CD14-positive monocyte (primary cell): ENCODE results near the gene LMX1B. TPM values are rescaled to one million over a fixed set of nuclear protein-coding genes. Genes with fewer than 3 reads are reported as not detected.

Experiments used
- DNase-seq, 3 donors: peaks; one replicate each; pipeline ENCODE4 v3.0.0-alpha.2; 2011 to 2022
- H2AFZ ChIP-seq: 2 replicates; pipeline ENCODE4 v1.6.0; 2012; ENCODE audit warnings: mild to moderate bottlenecking, low read depth, low read length, inconsistent platforms; ENCODE audit not compliant: insufficient read depth, poor library complexity, severe bottlenecking
- H3K27ac ChIP-seq, 2 donors: 1 replicate in 1 of 2; 2 replicates in 1 of 2; pipeline ENCODE4 v1.5.1; 2012 to 2013; ENCODE audit warnings: low read length in 2 of 2, control low read depth in 1 of 2, inconsistent platforms in 1 of 2, low read depth in 1 of 2, mild to moderate bottlenecking in 1 of 2
- H3K27me3 ChIP-seq, 2 donors: one replicate each; pipeline versions ENCODE4 v1.6.0 to v1.6.1; 2011 to 2013; ENCODE audit warnings: low read length in 2 of 2; ENCODE audit not compliant: control insufficient read depth in 2 of 2, insufficient read depth in 2 of 2
- H3K36me3 ChIP-seq, 2 donors: replicated peaks in 1 of 2; 1 replicate in 1 of 2; 2 replicates in 1 of 2; pipeline versions ENCODE4 v1.5.1 to v1.6.1; 2012 to 2013; ENCODE audit warnings: low read length in 2 of 2, control low read depth in 1 of 2, inconsistent platforms in 1 of 2, mild to moderate bottlenecking in 1 of 2; ENCODE audit not compliant: insufficient read depth in 2 of 2, control insufficient read depth in 1 of 2
- H3K4me1 ChIP-seq, 2 donors: 1 replicate in 1 of 2; 2 replicates in 1 of 2; pipeline versions ENCODE4 v1.5.1 to v1.6.1; 2012 to 2013; ENCODE audit warnings: low read length in 2 of 2, control low read depth in 1 of 2, inconsistent platforms in 1 of 2, mild to moderate bottlenecking in 1 of 2, moderate library complexity in 1 of 2; ENCODE audit not compliant: insufficient read depth in 2 of 2, control insufficient read depth in 1 of 2
- H3K4me2 ChIP-seq: replicated peaks from 2 replicates; pipeline ENCODE3; 2012; ENCODE audit warnings: low read length, moderate library complexity, mild to moderate bottlenecking; ENCODE audit not compliant: poor library complexity, severe bottlenecking; ENCODE audit errors: extremely low read depth
- H3K4me3 ChIP-seq, 3 experiments: fragments of 200-600 bp in 1 of 3; sonication (generic) in 1 of 3; replicated peaks in 1 of 3; 1 replicate in 2 of 3; 2 replicates in 1 of 3; pipeline ENCODE4 v1.5.1; 2011 to 2013; ENCODE audit warnings: low read length in 3 of 3, mild to moderate bottlenecking in 3 of 3, control low read depth in 2 of 3, low read depth in 2 of 3, inconsistent platforms in 1 of 3, moderate library complexity in 1 of 3
- H3K79me2 ChIP-seq: 2 replicates; pipeline ENCODE4 v1.6.0; 2012; ENCODE audit warnings: mild to moderate bottlenecking, control low read depth, inconsistent platforms, low read length, moderate library complexity; ENCODE audit not compliant: insufficient read depth
- H3K9ac ChIP-seq: 2 replicates; pipeline ENCODE4 v1.6.0; 2017; ENCODE audit warnings: low read length, mild to moderate bottlenecking; ENCODE audit not compliant: insufficient read depth, poor library complexity, severe bottlenecking
- H3K9me3 ChIP-seq, 2 donors: replicated peaks in 1 of 2; 1 replicate in 1 of 2; 2 replicates in 1 of 2; pipeline versions ENCODE4 v1.5.1 to v1.6.1; 2012 to 2013; ENCODE audit warnings: low read length in 2 of 2, control low read depth in 1 of 2; ENCODE audit not compliant: control insufficient read depth in 1 of 2, insufficient read depth in 1 of 2
- H4K20me1 ChIP-seq: 2 replicates; pipeline ENCODE4 v1.6.0; 2012; ENCODE audit warnings: mild to moderate bottlenecking, low read length, control low read depth, moderate library complexity; ENCODE audit not compliant: insufficient read depth
- H3K27ac Mint-ChIP-seq, 7 donors: one replicate each; pipeline ENCODE4 v1.8.0; 2020; ENCODE audit warnings: mild to moderate bottlenecking in 7 of 7, mixed read lengths in 7 of 7, moderate library complexity in 6 of 7, inconsistent platforms in 2 of 7
- H3K27me3 Mint-ChIP-seq, 3 donors: one replicate each; pipeline ENCODE4 v1.8.0; 2021 to 2022; ENCODE audit warnings: low read depth in 3 of 3, mild to moderate bottlenecking in 3 of 3, mixed read lengths in 3 of 3, moderate library complexity in 3 of 3, inconsistent platforms in 1 of 3
- H3K36me3 Mint-ChIP-seq, 2 donors: one replicate each; pipeline ENCODE4 v1.8.0; 2020; ENCODE audit warnings: mixed read lengths in 2 of 2, inconsistent platforms in 1 of 2, mild to moderate bottlenecking in 1 of 2
- H3K4me1 Mint-ChIP-seq: one replicate; pipeline ENCODE4 v1.8.0; 2020; ENCODE audit warnings: mild to moderate bottlenecking, mixed read lengths
- H3K4me3 Mint-ChIP-seq, 2 donors: one replicate each; pipeline ENCODE4 v1.8.0; 2020; ENCODE audit warnings: mild to moderate bottlenecking in 2 of 2, mixed read lengths in 2 of 2, moderate library complexity in 1 of 2
- H3K9me3 Mint-ChIP-seq, 7 donors: one replicate each; pipeline ENCODE4 v1.8.0; 2020 to 2022; ENCODE audit warnings: mixed read lengths in 7 of 7, mild to moderate bottlenecking in 6 of 7, moderate library complexity in 6 of 7, inconsistent platforms in 2 of 7
- CTCF ChIP-seq: fragments of 200-600 bp; IDR thresholded peaks from one replicate; pipeline ENCODE4 v1.8.0; 2022; ENCODE audit warnings: antibody characterized with exemption, mild to moderate bottlenecking
- WGBS: methylation state at CpG from one replicate; pipeline ENCODE4 v1.1.5; 2013; ENCODE audit warnings: missing lambda C conversion rate; ENCODE audit not compliant: insufficient coverage; 5-methylcytosine and 5-hydroxymethylcytosine counted together
- intact Hi-C, 2 donors: fragments of 100-400 bp; cut with micrococcal nuclease; formaldehyde crosslinking; loops; one replicate each; pipeline versions ENCODE4 v1.15.0 to v1.15.1; 2023
- polyA plus RNA-seq, 3 donors: library from polyadenylated mRNA; depleted of rRNA in 1 of 3; unstranded in 2 of 3; stranded (reverse) in 1 of 3; fragments of 300-500 nt in 2 of 3; fragments of >200 nt in 1 of 3; fragmentation: Illumina TruSeq in 2 of 3; gene quantifications; 1 replicate in 2 of 3; 2 replicates in 1 of 3; pipeline ENCODE4 v1.2.3, GENCODE V29; 2012 to 2021

The LMX1B gene
- polyA plus RNA-seq, 3 donors: not detected

GRCh38 chr9:126672634-126673284 is 59.0 kb downstream of the LMX1B start:
- DNase-seq: no peak
- Mint-ChIP-seq H3K27ac (no peak overlapping the region), H3K9me3 (peaks cover 0 to 13% (median 4%) of the 10 kb centered on the region in 7 donors), H3K36me3 (peaks cover 0 to 2% of the 10 kb centered on the region in 2 donors), H3K4me1 (no peaks in the 10 kb centered on the region), H3K4me3 (peak overlapping the region in 1 of 2 donors; percentile 51), H3K27me3 (peaks cover 61 to 72% (median 68%) of the 10 kb centered on the region in 3 donors)
- Histone ChIP-seq H3K4me3 (no peak overlapping the region), H3K27ac (no peak overlapping the region), H3K79me2 (no peaks in the 10 kb centered on the region), H3K27me3 (peaks cover 37 to 84% of the 10 kb centered on the region in 2 donors), H3K4me1 (no peaks in the 10 kb centered on the region), H2AFZ (no peak overlapping the region), H3K4me2 (no peak overlapping the region), H3K9ac (no peak overlapping the region), H3K9me3 (peaks cover 5 to 33% of the 10 kb centered on the region in 2 donors), H3K36me3 (no peaks in the 10 kb centered on the region), H4K20me1 (no peaks in the 10 kb centered on the region)
- 73% methylated on average over 16 of the region's 18 CpGs for WGBS
- TF ChIP-seq CTCF: no peak
- intact Hi-C loops: no loop called here

GRCh38 chr9:126673689-126674364 is 60.1 kb downstream of the LMX1B start:
- DNase-seq: no peak
- no peak overlapping the region for H3K4me3 ChIP-seq
- H3K4me1 ChIP-seq: no peaks in the 10 kb centered on the region
- no peak overlapping the region for H2AFZ ChIP-seq
- peak overlapping the region in 1 of 2 donors; percentile 70 for H3K4me3 Mint-ChIP-seq
- H3K27me3 Mint-ChIP-seq: peaks cover 70 to 83% (median 77%) of the 10 kb centered on the region in 3 donors
- H3K4me2 ChIP-seq: no peak overlapping the region
- H3K4me1 Mint-ChIP-seq: no peaks in the 10 kb centered on the region
- no peak overlapping the region for H3K27ac Mint-ChIP-seq
- no peak overlapping the region for H3K9ac ChIP-seq
- no peaks in the 10 kb centered on the region for H3K79me2 ChIP-seq
- no peaks in the 10 kb centered on the region for H3K36me3 ChIP-seq
- WGBS: 8% methylated on average over 9 of the region's 13 CpGs
- no peak for TF ChIP-seq CTCF
- H3K27me3 ChIP-seq: peaks cover 38 to 89% of the 10 kb centered on the region in 2 donors
- H3K36me3 Mint-ChIP-seq: peaks cover 0 to 2% of the 10 kb centered on the region in 2 donors
- H3K9me3 Mint-ChIP-seq: peaks cover 0 to 13% (median 4%) of the 10 kb centered on the region in 7 donors
- H3K27ac ChIP-seq: no peak overlapping the region
- no peaks in the 10 kb centered on the region for H4K20me1 ChIP-seq
- intact Hi-C loops: no loop called here
- peaks cover 5 to 33% of the 10 kb centered on the region in 2 donors for H3K9me3 ChIP-seq
